Activated CD4-positive, CD25-positive, alpha-beta regulatory T cell (primary cell): ENCODE results near the gene TRABD2B.

ENCODE experiments used
- DNase-seq, 4 experiments: peaks; one replicate each; lab custom pipeline; 2025; lab: John Stamatoyannopoulos, UW

TRABD2B gene

DNA sequence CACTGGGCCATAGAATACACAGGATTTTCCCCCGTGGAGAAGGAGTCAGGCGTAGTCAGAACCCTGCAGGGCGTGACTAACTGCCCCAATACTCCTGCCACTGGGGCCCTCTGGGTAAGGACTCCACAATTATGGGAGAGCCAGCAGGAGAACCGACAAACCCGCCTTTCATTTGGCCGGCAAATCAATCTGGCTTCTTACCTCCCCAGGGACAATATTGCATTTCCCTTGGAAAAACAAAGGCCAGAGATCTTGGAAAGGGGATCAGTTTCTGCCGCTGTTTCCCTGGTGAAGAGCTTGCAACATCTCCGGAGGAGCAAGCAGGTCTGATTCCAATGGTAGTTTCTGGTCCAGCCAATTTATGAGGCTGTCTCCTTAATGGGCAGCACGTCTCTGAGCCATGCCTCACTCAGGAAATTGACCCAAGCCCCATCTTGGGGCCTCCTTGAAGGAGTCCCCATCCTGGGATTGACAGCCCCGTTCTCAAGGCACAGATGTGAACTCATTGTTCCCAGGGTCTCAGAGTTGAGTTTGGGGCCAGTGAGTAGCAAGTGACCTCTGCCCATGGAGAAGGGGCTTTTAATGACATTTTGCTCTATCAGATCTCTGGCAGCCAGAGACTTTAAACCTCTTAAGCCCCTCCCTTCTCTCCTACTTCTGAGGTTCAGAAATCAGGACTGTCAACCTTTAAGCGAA is 4.3 kb downstream of the TRABD2B start:
- no peak for DNase-seq

DNA sequence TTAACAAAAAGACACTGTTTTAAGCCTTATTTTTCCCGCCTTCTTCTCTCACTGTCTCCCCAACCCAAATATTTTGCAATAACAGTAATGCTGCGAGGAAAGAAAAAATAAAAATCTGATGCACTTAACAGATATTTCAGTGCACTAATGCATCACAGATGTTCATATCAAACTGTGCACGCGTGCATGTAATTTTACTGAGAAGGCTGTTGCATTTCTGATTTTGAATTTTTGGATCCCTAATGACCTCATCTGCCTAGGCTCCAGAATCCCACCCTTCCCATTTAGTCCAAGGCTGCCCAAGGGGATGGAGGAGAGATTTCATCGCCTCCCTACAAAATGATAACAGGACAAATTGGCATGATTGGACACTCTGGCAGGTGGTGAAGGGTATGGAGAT is 5.5 kb downstream of the TRABD2B start:
- no peak for DNase-seq

DNA sequence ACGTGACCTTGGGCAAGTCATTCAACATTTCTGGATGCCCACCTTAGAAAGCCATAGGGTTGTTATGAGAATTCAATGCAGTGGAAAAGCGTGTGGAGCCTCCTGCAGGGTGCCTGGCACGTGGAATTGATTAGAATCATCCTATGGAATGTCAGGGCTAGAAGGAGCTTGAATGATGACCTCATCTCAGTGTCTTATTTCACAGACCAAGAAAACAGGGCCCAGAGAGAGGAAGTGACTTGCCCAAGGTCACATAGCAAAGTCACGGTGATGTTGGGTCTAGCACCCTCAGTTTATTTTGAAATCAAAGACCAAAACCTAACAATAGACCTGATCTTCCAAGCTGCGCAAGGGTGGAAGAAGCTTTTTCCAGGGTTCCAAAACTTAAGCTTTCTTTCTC is 6.0 kb downstream of the TRABD2B start:
- DNase-seq = no peak

DNA sequence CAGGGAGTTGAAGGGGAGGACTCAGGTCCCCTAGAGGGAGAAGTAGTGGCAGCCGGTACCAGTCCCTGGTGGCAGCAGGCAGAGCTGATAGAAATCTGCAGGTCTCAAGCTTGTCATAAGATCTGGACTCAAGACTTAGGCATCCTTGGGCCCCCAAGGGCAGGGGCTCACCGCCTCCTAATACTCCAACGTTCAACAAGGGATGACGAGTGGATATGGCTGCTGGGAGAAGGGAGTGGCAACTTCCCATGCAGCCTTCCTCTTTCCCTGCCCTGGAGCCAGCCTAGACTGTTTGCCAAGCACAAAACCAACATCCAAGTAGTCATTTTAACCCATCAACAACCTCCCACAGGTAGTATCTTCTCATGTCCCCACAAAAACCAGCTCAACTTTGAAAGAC is 6.9 kb downstream of the TRABD2B start:
- DNase-seq = no peak

DNA sequence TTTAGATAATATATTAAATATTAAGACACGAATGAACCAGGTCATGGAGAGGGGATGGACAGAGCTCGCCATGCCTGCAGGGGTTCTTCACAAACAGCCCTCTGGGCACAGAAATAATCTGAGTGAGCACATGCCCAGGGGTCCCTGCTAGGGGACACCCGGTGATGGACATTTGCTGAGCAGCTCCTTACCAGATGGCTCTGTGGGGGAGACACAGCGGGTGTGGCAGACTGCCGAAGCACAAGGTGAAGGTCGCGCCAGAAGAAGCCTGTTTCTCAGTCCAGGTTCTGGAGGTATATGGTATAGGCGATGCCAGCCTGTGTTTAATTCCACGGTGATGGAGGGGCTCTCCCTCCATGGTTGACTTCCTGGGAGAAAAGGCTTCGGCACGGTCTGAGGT is 9.6 kb downstream of the TRABD2B start:
- DNase-seq = no peak

DNA sequence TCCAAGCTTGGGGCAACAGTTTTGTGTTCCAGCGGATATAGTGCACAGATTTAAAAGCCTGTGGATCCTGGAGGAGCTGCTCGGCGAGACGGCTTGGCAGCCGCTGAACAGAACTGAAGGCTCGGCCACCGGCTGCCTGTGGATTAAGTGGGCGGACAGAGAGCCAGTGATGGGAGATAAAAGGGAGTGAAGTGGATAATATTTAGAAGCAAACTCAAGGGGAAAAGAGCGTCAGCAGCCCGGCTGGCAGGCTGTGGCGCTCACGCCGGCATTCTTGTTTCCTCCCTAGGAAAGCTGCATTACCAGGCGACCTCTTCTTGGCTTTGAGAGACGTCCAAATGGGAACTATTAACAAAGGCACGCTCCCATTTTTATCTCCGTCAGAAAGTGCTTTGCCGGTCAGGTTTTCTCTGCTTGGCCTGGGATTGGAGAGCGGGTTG is 10.4 kb downstream of the TRABD2B start:
- DNase-seq = no peak

DNA sequence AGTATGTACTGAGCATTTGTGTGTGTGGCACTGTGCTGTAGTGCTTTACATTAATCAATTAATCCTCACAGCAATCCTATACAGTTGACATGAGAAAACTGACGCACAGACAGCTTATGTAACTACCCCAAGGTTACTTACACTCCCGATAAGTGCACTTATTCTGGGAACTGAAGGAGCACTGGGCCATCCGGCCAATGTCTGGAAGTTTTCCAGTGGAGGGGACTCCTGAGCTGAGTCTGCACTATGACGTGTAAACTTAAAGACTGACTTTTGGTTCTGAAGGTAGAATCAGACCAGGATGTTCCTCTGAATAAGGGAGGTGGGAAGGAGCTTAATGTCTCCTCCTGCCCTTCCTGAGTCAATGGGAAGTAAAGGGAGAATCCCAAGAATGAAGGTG is 12.2 kb downstream of the TRABD2B start:
- no peak for DNase-seq

DNA sequence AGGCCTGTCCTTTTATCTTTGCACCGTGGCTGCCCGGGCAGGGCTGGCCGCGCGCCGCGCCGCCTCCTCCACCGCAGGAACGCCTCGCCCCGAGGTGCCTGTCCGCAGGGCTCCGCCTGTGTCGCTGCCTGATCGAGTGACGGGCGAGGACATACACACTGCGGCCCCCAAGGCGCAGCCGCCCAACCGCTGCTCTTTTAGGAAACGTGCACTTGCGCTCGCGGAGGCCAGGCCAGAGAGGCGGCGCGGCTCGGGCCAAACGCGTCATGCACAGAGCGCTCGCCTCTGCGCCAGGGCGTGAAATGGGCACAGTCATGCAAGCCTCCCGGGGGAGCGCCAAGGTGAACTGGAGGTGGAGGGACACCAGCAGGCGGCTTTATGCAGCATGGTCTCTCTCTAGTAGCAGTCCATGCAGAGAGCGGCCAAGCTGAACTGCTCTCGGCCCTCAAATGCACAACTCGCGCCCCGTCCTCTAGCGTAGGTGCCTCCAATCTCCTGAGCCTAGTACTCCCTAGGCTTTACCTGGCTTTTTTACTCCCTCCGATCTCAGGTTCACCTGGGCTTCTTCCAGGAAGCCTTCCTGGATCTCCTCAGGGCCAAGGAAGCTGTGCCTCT is 12.9 kb downstream of the TRABD2B start:
- no peak for DNase-seq

DNA sequence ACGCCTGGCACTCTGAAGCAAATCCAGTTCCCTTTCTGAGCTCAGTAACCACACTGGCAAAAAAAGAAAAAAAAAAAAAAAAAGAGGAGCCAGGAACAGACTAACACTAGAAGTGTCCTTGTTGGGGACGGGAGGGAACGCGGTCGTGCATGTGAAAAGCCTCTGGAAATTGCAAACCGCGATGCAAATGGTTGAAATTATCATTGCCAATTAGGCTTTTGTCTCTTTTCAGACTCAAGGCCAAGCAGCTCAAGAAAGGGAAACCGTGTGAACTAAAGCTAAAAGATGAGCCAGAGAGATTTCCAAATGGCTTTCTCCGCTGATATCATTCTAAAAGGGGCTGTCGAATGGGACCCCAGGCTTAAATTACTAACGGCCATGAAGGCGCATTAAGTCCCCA is 13.5 kb downstream of the TRABD2B start:
- DNase-seq = no peak

DNA sequence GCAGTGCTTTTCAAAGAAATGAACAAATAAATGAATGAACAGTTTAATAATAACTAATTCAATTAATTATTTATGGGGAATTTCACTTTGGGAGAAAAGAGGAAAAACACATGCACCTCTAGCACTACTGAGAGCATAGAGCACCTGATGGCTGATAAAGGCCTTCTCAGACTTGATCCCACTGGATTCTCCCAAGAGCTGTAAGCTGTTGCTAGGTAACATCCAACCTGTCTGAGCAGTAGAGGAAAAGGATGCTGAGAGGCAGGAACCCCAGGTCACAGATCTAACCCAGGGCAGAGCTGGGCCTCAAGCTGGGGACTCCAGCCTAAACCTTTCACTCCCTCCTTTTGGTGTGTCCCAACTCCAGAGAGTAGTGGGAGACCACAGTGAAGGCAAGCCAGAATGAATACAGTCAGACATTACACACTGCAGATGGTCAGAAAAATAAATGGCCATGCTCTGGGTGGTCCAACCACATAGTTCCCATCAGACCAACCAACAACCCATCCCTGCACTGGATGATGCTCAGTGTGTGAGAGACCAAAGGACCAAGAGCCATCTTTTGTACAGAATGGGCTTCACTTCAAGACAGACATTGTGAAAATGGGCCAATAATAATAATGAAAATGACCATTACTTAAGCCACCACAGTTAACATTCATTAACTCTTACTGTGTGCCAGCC is 15.4 kb downstream of the TRABD2B start:
- DNase-seq = no peak

DNA sequence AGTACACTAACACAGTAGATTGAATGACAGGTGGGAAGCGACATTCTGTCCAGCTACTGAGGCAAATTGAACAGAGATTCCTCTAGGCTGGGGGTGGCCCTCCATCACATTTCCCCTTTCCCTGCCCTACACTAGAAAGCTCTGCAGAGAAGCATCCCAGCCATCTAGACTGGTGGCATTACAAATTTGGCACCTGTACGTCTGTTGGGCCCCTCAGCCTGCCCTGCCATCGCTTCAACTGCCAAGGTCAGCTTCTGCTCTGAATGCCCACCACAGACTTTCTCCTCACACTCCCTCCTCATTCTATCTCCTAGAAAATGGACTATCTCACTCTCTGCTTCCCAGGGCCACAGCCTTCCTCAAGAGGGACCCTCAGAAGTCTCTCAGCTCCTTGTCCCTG is 16.7 kb downstream of the TRABD2B start:
- no peak for DNase-seq

DNA sequence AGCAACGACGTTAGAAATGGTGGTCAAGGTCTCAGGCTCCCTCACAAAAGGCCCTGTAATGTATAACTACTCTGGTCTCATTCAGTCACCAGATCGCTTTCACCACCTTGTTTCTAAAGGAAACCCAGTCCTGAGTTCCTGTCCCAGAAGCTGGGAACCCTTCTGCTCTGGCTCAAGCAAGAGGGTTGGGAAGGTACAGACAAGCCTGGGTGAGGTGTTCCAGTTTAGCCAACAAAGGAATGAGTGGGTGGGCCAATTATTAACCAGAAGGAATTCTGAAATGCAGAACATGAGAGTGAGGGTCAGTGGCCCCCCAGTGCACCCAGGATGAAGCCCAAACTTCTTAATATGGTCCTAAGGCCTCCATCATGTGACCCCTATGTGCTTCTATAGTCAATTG is 17.5 kb downstream of the TRABD2B start:
- no peak for DNase-seq

DNA sequence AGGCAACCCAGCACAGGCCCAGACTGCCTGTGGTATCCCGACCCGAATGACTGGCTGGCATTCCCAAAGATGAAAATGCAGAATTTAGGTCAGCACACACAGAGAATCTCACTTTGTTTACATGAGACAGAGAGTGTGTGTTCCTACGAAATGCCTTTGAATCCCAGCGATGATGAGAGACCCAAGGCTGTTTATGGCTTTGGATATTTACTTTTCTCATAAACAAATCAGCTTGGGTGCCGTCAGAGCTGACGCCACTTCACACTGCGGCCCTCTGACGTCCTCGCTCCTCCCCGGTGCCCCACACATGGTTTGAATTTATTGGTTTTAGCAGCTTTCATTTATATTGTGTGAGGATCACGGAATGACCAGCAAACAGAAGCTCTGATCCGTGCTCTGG is 18.7 kb downstream of the TRABD2B start:
- DNase-seq = no peak

DNA sequence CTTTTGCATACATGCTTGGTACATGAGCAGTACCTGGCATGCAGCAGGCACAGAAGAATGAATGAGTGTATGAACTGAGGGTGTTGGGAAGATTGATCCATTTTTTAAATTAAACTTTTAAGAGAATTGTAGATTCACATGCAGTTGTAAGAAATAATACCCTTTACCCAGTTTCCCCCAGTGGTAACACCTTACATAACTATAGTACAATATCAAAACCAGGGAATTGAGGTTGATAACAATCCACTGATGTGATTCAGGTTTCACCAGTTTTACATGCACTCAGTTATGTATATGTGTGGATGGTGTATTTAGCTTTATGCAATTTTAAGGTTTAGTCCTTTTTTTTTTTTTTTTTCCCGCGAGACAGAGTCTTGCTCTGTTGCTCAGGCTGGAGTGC is 20.5 kb downstream of the TRABD2B start:
- DNase-seq = no peak

DNA sequence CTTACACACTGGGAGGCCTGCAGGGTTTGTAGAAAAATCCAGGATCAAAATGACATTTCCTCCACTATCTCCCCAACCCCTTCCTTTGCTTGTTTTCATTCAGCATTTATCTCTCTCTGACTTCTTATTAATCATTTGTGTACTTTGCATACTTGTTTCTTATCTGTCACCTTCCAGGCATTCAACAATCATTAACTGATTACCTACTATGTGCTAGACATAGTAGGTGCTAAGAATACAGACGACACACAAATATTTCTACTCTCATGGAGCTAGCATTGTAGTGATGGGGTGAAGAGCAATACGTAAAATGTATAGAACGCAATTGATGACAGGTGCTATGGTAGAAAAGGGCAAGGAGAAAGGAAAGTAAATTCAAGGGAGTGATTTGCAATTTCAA is 20.9 kb downstream of the TRABD2B start:
- no peak for DNase-seq

DNA sequence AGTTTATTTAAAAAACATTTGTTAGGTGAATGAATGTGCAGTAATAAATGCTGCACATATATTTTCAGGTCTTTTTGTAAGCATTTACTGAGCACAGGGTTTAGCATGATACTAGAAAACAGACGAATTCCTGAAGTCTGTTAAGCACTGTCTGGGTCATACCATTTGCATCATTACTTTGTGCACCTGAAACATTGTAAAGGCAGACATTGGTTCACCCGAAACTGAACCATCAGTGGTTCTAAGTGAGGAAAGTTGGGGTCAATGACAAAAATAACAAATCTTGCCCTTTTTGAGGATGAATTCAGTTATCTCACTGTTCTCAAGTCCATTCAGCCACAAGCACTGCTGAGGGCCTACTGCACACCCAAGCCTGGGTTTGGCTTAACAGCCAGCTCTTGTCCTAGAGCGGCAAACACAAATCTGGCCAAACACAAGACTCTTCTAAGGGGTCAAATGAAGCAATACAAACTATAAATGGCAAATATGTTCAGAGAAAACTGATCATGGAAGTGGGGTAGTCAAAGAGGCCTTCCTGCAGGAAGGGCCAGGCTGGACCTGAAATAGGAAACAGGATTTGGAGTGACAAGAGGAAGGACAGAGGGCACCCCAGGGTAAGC is 21.8 kb downstream of the TRABD2B start:
- no peak for DNase-seq

DNA sequence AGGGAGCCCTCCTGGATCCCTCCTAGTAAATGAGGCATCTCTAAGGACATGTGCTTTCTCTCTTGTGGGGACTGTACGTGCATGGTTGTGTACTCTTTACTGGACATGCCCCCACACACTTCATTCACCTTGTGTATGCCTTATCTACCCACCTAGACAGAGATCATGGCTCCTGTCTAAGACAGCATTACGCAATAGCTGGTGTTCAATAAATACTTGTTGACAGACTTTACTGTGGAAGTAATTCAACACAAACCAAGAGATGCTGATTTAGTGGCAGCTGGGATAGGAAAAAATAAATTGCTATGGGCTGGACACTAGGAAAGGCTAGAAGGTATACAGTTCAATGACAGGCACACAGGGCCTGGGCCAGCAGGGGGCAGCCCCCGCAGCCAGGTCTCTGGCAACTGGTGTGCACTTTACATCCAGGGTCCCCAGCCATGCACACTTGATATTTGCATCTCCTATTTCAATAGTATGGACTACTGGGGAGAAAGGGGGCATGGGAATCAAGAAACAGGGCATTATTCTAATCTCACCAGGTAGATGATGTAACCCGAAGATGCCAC is 24.2 kb downstream of the TRABD2B start:
- no peak for DNase-seq

DNA sequence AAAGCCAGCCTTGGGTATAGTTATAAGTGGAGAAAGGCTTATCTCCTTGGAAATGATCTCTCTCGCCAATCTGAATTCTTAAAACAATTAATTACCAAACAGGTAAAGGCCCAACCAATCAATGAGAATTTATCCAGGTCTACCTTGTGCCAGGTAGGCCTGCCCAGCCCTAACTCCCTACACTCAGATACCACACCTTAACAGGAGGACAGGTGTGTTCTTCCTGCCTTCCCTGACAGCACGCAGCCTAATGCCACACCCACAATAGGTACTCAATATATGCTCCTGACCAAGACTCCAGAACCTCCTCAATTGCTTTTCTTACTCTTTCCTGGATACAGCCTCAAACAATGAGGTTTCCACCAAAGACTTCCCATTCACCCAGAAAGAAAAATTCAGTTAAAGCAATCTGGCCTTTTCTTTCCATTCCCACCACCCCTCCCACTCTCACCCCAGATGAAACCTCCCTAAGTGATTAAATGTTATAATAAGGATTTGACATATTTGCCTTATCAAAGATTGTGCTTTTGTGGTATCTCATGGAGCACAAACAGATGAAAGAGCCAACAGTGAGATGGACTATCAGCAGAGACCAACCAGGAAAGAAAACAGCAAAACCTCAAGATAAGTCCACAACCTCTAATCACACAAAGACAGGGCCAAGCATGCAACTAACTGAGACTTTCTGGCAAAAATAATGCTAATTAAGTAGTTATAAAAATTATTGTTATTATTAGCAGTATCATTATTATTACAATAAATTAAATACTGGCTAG is 25.6 kb downstream of the TRABD2B start:
- DNase-seq = no peak

DNA sequence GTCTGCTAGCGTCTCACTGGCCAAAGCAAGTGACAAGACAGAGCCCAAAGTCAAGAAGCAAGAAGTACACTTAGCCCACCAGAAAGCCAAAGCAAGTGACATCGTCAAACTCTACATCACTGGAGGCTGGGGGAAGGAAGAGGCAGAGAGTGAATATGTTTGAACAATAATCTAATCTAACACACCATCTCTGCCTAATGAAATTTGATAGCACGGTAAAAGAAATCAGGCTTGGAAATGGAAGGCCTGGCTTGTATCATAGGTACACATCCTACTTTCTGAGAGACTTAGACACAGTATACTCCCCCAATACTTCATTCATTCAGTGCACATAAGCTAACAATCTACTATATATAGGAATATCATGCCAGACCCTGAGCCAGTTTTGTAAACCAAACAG is 26.3 kb downstream of the TRABD2B start:
- DNase-seq = no peak

DNA sequence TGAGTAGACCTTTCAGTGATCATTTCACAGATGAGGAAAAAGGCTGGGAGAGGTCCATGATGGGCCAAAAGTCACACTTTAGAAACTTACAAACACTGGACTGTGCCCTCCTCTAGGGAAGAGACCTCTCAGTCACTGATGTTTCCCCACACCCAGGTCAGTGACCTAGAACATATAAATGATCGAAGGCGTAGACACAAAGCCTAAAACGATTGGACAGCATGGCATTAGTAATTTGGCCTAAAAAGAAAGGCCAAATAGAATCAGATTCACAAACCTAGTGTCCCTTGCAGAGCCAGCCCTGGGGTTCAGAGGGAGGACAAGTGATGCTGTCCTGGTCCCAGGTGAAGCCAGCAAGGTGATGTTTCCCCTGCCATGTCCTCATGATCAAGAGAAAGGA is 27.7 kb downstream of the TRABD2B start:
- no peak for DNase-seq

DNA sequence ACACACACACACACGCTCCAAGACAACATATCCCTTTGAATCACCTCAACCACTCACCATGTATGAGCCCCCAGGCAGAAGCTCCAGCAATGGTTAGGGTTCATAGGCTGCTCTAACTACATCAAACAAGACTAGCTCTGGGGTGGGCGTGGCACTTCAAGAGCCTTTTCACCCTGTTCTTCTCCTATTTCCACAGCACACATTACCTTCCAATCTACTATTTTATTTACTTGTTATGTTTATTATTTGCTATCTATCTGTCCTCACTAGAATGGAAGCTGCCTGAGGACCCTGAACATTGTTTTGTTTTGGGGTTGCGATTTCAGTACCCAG is 28.7 kb downstream of the TRABD2B start:
- DNase-seq = no peak
